Thoracic aorta (tissue), 2 donors: ENCODE measurements around the gene KIF26B. TPM values are rescaled to one million over a fixed set of nuclear protein-coding genes. Genes with fewer than 3 reads are reported as not detected.

Source experiments
- ATAC-seq: fragments of 150-250 bp; one replicate; pipeline ENCODE4 v1.8.0; 2017; ENCODE audit warnings: low read depth; ENCODE audit not compliant: insufficient number of reproducible peaks, low FRiP score
- DNase-seq: peaks from one replicate; pipeline ENCODE4 v3.0.0-alpha.2; 2020; ENCODE audit warnings: low spot score
- H3K27ac ChIP-seq, 2 donors: fragments of 200-600 bp; sonication (generic); 1 replicate in 1 of 2; 2 replicates in 1 of 2; pipeline ENCODE4 v1.5.1; 2016; ENCODE audit warnings: mild to moderate bottlenecking in 2 of 2, moderate library complexity in 2 of 2
- H3K27me3 ChIP-seq: fragments of 200-600 bp; sonication (generic); replicated peaks from 2 replicates; pipeline ENCODE4 v1.6.0; 2016; ENCODE audit warnings: mild to moderate bottlenecking; ENCODE audit not compliant: insufficient read depth
- H3K36me3 ChIP-seq: fragments of 200-600 bp; sonication (generic); one replicate; pipeline ENCODE4 v1.5.1; 2016
- H3K4me1 ChIP-seq, 2 donors: fragments of 200-600 bp; sonication (generic); 1 replicate in 1 of 2; 2 replicates in 1 of 2; pipeline versions ENCODE4 v1.5.1 to v1.6.0; 2016; ENCODE audit warnings: low read depth in 2 of 2, mild to moderate bottlenecking in 1 of 2; ENCODE audit not compliant: control insufficient read depth in 1 of 2
- H3K4me3 ChIP-seq: fragments of 200-600 bp; sonication (generic); 2 replicates; pipeline ENCODE4 v1.5.1; 2016; ENCODE audit warnings: mild to moderate bottlenecking
- H3K9me3 ChIP-seq: fragments of 200-600 bp; sonication (generic); 2 replicates; pipeline ENCODE4 v1.5.1; 2016
- total RNA-seq, 2 donors: library from RNA; depleted of rRNA; stranded (reverse); fragments of >200 nt; gene quantifications; one replicate each; pipeline versions ENCODE4 v1.1.0 to v1.2.3, GENCODE V29; 2016
- TF ChIP-seq, protein P1 (sequence below): fragments of 200-600 bp; sonication (generic); IDR thresholded peaks from one replicate; pipeline ENCODE4 v1.5.1; 2019; ENCODE audit warnings: antibody characterized with exemption

Gene KIF26B
- total RNA-seq, 2 donors from 2014 or later = 0.14 to 0.41 TPM

DNA sequence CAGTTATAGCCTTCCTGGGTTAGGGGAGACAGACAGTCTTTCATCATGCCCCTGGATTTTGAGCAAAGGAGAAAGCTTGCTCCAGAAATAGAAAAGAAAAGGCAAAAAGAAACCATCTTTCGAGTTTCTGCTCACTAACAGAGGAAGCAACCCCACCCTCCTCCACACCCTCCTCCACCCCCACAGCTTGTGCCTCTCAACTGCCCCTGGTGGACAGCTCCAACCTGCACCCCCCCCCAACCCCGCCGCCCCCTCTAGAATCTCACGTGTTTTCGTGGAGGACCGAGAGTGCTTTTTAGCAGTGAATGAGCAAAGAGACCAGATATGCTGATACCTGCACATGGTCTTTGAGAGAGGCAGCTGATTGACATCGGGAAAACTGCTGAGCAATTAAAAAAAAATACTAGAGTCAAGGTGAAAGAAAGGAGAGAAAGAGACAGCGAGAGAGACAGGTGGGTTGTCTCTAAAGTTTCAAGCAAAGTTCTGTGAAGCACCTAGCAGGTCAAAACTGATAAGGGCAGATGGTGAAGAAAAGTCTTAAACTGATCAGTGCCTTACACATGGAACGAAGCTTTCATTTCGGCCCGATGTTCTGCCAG, 358.3 kb downstream of the KIF26B start:
- no peak for ATAC-seq
- DNase-seq = no peak
- Histone ChIP-seq H3K27me3 (no peaks in the 10 kb centered on the region), H3K4me1 (no peaks in the 10 kb centered on the region), H3K4me3 (no peak overlapping the region), H3K36me3 (no peaks in the 10 kb centered on the region), H3K27ac (no peak overlapping the region), H3K9me3 (no peaks in the 10 kb centered on the region)
- TF ChIP-seq, protein P1, sequence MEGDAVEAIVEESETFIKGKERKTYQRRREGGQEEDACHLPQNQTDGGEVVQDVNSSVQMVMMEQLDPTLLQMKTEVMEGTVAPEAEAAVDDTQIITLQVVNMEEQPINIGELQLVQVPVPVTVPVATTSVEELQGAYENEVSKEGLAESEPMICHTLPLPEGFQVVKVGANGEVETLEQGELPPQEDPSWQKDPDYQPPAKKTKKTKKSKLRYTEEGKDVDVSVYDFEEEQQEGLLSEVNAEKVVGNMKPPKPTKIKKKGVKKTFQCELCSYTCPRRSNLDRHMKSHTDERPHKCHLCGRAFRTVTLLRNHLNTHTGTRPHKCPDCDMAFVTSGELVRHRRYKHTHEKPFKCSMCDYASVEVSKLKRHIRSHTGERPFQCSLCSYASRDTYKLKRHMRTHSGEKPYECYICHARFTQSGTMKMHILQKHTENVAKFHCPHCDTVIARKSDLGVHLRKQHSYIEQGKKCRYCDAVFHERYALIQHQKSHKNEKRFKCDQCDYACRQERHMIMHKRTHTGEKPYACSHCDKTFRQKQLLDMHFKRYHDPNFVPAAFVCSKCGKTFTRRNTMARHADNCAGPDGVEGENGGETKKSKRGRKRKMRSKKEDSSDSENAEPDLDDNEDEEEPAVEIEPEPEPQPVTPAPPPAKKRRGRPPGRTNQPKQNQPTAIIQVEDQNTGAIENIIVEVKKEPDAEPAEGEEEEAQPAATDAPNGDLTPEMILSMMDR = no peak

GRCh38 chr1:245516284-245516759, 361.5 kb downstream of the KIF26B start:
- Histone ChIP-seq H3K27me3 (no peaks in the 10 kb centered on the region), H3K4me3 (no peak overlapping the region), H3K27ac (no peak overlapping the region), H3K36me3 (no peaks in the 10 kb centered on the region), H3K4me1 (no peaks in the 10 kb centered on the region), H3K9me3 (no peaks in the 10 kb centered on the region)
- DNase-seq = no peak
- TF ChIP-seq, protein P1 = no peak
- no peak for ATAC-seq

GRCh38 chr1:245520611-245521010, 365.8 kb downstream of the KIF26B start:
- Histone ChIP-seq H3K36me3 (no peaks in the 10 kb centered on the region), H3K4me1 (no peaks in the 10 kb centered on the region), H3K4me3 (no peak overlapping the region), H3K27me3 (no peaks in the 10 kb centered on the region), H3K27ac (no peak overlapping the region), H3K9me3 (no peaks in the 10 kb centered on the region)
- TF ChIP-seq, protein P1 = no peak
- DNase-seq (no peak), ATAC-seq (no peak)

GRCh38 chr1:245526141-245526540, 371.4 kb downstream of the KIF26B start:
- Histone ChIP-seq H3K9me3 (no peaks in the 10 kb centered on the region), H3K36me3 (no peaks in the 10 kb centered on the region), H3K4me3 (no peak overlapping the region), H3K27ac (no peak overlapping the region), H3K27me3 (no peaks in the 10 kb centered on the region), H3K4me1 (no peaks in the 10 kb centered on the region)
- DNase-seq (no peak), ATAC-seq (no peak)
- TF ChIP-seq, protein P1 = no peak

GRCh38 chr1:245528258-245528635, 373.5 kb downstream of the KIF26B start:
- H3K4me1 ChIP-seq = no peaks in the 10 kb centered on the region
- no peak overlapping the region for H3K4me3 ChIP-seq
- no peak overlapping the region for H3K27ac ChIP-seq
- no peak for ATAC-seq
- no peak for DNase-seq
- no peaks in the 10 kb centered on the region for H3K27me3 ChIP-seq
- no peaks in the 10 kb centered on the region for H3K36me3 ChIP-seq
- no peaks in the 10 kb centered on the region for H3K9me3 ChIP-seq
- TF ChIP-seq, protein P1 = no peak
